ENCODE data around the gene TMOD2. TPM values are rescaled to one million over a fixed set of nuclear protein-coding genes. Genes with fewer than 3 reads are reported as not detected.
A peak's percentile ranks its signal among the peaks of the same experiment; 100 is the strongest.

TMOD2 gene
- total RNA-seq, 1 donor from 2014 or later: 9.2 TPM

DNA sequence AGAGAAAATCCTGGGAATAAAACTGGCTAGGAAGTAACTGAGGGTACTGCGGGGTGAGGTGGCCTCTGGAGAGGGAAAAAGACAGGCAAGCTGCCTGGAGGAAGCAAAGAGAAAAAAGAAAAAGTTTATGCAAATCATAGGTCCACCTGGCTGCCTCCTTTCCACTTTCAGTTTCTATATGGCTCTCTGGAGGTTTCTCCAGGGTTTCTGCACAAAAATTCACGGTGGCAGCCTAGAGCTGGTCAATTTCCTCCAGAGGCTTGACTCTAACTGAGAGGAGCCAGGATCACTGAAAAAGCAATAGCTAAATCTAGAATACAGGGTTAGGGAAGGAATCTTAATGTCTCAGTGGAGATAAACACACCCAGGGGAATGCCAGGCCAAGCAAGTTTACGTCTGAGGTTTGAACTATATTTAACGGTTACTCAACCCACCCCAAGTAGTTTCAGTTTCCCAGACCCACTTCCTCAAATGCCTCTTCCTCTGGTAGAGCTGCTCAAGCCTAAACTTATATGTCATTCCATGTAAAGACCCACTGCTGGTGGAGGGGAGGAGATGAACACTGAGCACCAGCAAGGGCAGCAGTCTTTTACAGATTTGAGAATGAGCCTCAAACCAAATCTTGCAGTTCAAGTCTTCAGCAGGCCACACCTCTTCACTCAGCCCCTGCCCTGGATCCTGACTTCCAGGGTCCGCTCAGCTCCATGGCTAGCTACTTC is 19.7 kb upstream of the TMOD2 start:
- intact Hi-C loops (cut with micrococcal nuclease): loop anchor here (2.0 kb wide), 1 partner anchor 19 kb away; the partner anchor contains the start of gene TMOD2
- DNase-seq (no peak), ATAC-seq (peak; percentile 77)

DNA sequence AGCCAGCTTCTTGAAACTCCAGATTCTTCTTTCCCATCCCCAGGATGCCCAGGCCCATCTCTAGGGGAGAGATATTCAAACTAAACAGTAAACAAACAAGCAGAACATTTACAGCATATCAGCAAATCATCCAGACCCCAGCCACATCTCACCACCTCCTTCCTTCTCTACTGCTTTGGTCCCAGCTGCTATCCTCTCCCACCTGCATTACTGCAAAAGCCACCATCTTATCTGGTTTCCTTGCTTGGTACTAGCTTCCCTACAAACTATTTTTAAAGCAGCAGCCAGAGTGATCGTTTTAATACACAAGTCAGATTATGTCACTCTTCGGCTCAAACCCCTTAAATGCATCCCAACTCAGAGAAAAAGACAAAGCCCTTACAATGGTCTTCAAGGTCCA is 18.8 kb upstream of the TMOD2 start:
- intact Hi-C loops (cut with micrococcal nuclease): no loop called here
- no peak for ATAC-seq

DNA sequence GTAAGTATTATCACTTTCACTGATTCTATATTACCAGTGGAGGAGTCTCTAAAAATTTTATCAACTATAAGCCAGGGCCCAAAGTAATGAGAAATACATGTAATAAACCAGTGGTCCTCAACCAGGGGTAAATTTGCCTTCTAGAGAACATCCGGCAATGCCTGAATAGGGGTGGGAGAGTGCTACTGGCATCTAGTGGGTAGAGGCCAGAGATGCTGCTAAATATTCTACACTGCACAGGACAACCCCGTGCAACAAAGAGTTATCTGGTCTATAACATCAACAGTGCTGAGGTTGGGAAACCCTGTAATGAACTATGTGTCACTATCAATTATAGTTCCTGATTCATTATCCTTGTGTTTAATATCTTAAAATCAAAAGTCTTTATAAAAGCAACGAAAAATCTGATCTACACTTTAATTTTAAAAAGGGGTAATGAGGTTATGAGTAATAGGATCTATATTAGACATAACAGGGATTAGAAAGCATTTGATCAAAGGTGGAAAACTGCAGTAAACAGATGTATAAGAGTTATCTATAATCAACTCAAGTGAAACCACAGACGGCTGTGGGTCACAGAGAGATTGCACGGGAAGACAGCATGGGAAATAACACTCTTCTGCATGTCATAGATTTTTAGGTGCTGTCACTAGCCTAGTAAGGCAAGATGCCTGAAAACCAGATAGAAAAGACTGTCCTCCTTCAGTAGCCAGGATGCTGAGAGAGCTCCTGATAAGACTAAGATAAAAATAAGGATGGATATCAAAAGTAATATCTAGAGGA is 16.0 kb upstream of the TMOD2 start:
- DNase-seq (no peak), ATAC-seq (no peak)
- intact Hi-C loops (cut with micrococcal nuclease): no loop called here

More for the DNA sequence above, 18.8 kb upstream of the TMOD2 start:
- no peak for DNase-seq

DNA sequence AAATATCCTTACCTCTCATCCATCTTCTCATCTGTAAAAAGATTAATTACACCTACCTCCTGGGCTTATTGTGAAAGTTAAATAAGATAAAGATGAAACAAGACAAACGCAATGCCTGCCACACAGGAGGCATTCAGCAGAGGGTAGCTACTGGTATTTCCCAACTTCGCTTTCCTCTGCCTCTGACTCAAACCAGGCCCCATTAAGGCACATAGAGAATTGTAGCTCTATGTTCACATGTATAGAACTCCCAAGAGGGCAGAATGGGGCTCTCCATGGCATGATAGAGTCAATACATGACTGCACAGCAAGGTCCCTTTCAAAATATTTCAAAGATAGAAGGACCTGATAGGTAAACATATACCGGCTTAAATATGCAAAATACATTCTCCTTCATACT is 15.3 kb upstream of the TMOD2 start:
- no peak for DNase-seq
- intact Hi-C loops (cut with micrococcal nuclease): no loop called here
- no peak for ATAC-seq

DNA sequence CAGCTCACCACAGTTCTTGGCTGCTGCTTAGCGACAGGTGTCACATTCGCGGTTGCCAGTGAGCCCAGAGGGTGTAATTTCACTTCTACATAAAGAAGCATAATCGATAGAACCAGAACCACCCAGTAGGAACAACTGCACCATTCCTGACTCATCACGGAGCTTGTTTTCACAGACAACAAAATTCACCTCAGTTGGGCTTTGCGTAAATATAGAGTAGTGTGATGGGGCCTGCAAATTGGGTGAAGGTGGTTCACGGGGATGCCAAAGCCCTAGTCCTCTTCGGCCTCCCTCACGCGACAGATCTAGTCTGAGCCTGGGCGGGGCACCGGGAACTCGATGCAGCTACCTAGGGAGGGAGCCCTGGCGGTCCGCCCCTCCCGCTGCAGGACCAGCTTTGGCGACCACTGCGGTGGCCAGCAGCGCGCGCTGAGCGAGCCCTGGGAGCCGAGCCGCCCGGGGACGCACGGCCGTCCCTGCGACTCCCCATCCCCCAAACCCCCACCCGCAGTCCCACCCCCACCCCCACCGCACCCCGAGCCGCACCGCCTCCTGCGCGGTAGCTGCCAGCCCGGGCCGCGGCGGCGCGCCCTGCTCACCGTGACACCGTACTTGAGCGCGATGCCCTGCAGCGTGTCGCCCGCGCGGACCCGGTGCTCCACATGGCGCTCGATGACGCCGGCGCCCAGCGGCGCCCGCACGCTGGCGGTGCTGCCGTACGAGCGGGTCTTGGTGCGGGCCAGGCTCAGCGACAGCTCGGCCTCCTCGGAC is 14.5 kb upstream of the TMOD2 start:
- ATAC-seq (peak; percentile 61), DNase-seq (peak; percentile 62)
- intact Hi-C loops (cut with micrococcal nuclease): no loop called here

DNA sequence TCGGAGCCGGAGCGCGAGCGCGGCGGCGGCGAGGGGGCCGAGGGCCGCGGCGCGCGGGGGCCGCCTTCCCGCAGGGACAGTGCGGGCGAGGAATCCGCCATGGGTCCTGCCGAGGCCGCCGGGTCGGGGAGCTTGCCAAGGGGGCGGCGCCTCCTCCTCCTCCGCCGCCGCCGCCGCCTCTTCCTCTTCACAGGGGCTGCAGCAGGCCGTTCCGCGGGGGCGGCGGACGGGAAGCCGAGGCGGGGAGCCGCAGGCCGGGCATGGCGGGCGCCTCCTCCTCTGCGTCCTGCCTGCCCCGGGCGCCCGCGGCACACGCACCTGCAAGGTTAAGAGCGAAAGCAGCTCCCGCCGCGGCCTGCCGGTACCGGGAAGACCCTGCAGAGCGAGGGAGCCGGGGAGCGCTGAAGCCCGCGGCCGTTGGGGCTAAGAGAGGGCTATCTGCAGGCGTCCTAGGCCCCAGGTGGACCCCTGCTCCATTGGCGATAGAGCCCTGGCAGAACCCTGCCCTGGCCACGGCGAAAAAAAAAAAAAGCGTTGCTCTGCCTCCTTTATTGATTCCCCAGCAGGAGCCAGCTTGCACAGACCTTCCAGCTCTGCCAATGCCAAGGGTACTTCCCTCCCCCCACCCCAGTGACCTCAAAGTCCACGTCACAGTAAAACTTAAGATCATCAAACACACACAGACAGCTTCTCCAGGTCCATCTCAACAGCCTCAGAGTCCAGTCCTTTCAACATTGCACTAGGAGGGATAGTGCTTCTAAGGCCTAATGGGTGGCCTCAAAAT is 13.7 kb upstream of the TMOD2 start, which contains the start of gene LYSMD2:
Gene LYSMD2 (minus strand): TSS at position 134 of the 784 bp plus-strand sequence. CDS start 33 bp downstream, at position 101.
- intact Hi-C loops (cut with micrococcal nuclease): no loop called here
- DNase-seq (peak; percentile 92), ATAC-seq (peak; percentile 97)

DNA sequence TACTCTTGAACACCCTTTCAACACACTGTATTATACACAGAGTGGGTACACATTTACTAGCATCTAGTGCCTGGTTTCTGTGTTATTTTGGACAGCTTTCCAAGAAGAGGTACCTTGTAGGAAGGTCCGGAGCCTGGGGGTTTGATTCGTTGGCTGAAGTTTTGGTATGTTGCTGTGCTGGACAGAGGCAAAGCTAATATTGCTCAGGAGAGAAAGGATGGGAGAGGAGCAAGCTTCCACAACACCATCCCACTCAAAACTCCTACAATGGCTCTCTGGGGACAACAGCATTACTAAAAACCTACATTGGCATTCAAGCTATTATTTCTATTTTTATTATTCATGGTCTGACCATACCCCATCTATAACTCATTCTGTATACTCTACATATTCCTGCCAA is 12.8 kb upstream of the TMOD2 start:
- DNase-seq (no peak), ATAC-seq (no peak)
- intact Hi-C loops (cut with micrococcal nuclease): no loop called here

DNA sequence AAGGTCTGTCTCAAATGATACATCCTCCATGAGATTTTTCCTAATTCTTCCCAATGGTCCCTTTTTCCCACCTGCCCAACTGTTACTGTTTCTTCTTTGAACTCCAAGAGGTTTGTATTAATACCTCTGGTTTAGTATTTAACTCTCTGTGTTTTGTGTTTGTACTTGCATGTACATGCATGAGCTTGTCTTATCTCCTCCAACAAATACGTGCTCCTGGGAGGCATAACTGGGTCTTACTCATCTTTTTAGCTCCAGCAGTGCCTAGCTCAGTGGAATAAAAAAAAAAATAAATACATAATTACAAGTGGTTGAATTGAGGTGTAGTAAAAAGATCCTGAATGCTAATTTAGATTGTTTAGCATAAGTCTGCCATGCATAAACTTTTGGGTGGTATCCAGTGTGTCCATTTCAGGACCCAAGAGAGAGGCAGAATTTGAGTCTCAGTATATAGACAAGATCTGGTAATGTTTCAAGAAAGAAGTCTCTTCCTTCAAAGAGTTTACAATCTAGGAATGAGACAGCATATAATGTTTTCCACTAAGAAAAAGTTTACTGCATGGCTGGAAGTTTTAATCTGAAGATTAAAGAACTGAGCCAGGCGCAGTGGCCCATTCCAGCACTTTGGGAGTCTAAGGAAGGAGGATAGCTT is 12.2 kb upstream of the TMOD2 start:
- DNase-seq (no peak), ATAC-seq (no peak)
- intact Hi-C loops (cut with micrococcal nuclease): no loop called here

DNA sequence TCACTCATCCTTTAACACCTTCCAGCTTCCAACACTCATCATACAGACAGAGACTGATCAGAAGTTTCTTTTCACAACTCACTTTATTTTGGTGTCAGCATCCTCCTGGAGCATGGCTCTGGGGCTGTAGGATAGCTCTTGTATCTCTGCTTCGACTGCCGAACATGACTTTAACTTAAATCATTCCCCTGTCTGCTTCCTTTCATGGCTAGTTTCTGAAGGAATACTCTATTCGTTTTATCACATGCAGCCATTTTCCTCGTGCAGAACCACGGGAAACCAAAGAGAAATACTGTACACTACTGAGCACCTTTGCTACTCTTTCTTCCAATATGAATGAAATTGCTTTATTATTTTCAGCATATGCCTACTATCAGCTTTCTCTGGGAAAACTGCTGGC is 2.1 kb upstream of the TMOD2 start:
- intact Hi-C loops (cut with micrococcal nuclease): no loop called here
- no peak for ATAC-seq
- no peak for DNase-seq

DNA sequence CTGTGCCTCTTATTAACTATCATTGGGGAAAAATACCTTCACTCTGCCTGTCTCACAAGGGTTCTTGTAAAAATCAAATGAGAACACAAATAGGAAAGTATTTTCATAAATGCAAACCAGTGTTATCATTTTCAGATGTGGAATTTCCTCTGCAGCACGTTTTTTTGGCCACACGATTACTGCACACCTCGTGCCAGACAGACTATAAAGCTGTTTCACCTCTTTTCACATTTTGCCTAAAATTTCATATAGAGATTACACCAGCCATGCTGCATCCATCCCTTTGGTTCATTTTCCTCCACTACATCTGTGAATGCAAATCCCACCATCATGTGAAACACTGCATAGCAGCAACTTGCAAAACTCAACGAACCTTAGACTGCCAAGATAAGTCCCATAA is 1.2 kb upstream of the TMOD2 start:
- ATAC-seq: no peak
- intact Hi-C loops (cut with micrococcal nuclease): loop anchor here (2.0 kb wide), 1 partner anchor 19 kb away; no protein-coding TSS in a partner anchor
- DNase-seq: no peak

DNA sequence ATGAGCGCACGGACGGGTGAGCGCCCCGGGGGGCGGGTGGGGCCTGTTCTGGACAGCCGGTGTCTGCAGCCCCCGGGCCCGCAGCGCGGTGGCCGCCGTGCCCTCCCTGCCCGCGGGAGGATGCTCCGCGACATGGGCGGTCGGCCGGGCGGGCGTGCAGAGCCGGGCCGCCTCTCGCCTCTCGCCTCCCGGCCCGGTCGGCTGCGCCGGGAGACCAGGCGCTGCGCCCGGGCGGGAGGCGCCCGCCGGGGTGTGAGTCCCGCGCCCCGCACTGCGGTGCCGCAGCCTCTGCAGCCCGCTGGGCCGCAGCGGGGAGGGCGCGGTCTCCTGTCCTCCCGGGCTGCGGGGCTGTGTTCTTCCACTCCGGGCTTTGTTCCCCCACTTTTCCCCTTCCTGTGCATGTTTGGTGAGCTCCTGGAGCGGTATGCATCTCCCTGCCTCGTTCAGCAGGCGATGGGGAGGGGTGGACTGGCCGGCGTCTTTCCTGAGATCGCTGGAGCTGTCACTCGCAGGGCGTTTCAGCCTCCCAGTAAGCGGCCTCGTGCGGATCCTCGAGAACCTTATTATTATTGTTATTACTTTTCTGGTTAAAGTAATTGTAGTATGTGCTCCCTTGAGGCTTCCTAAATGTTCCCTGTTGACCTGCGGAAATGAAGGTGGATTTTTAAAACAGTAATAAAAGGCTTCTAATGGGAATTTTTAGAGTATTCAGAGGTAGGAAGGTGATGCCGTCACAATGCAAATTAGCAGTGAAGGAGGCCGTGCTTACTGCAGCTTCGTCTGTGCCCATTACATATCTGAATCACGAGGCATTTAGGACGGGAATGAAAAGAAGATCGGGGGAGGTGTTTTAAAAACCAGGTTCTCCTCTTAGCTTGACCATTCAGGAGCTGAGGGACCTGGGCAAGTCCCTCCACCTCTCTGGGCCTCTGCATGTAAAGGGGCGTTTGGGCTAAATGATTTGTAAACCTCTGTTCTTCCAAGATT is 593 bp downstream of the TMOD2 start:
- intact Hi-C loops (cut with micrococcal nuclease): loop anchor here (2.0 kb wide), 1 partner anchor 21 kb away; no protein-coding TSS in a partner anchor
- ATAC-seq: peak; percentile 57
- peak; percentile 50 for DNase-seq

DNA sequence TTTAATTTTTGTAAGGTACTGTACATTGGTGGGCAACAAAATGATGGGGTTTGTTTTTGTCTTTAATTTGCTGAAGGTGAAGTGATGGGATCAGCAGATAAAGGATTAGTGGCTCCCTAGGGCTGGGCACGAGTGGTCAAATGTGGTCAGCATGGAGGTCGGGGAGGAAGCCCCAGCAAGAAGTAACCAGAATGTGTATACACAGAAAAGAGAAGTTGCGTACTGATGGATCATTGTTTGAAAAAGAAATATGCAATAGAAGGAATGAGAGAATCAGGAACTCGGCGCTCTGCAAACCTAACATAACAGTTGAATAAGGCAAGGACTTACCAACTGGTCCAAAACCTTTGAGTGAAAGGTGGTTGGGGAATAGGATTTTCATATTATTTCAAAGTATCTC is 1.5 kb downstream of the TMOD2 start:
- intact Hi-C loops (cut with micrococcal nuclease): no loop called here
- no peak for DNase-seq
- ATAC-seq: no peak

DNA sequence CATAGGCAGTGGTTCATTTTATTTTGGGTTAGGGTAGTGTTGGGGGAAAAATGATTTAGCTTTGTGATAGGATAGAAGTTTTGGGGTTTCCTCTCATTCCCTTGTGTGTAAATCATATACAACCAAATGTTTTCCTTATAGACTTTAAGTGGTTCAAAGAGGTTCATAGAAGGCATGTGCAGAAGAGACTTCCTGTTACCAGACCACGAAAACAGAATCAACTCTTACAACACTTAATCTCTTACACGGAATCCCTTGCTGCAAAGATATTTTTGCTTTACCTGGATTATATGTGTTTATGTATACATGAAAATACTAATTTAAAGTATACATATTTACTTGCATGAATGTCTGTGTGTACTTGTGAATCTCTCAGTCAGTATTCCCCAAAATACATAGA is 2.9 kb downstream of the TMOD2 start:
- intact Hi-C loops (cut with micrococcal nuclease): no loop called here

DNA sequence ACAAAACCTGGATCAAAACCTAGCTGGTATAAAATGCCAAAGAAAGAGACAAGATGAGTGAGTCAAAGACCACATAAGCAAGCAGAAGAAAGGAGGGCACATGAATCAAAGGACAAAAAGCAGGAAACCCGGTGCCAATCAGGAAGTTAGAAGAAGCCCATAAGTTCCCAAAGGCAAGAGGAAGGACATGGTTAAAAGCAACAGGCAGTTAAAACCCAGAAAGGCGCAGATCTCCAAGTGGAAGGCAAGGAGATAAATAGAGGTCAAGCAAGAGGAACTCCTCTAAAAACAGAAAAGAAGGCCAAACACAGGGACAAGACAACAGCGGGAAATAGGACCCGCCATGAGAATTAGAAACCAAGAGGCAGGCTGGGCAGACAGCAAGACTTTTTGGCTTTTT is 4.4 kb downstream of the TMOD2 start:
- no peak for DNase-seq
- ATAC-seq: no peak
- intact Hi-C loops (cut with micrococcal nuclease): no loop called here

More for the DNA sequence above, 2.9 kb downstream of the TMOD2 start:
- no peak for ATAC-seq
- DNase-seq: no peak

DNA sequence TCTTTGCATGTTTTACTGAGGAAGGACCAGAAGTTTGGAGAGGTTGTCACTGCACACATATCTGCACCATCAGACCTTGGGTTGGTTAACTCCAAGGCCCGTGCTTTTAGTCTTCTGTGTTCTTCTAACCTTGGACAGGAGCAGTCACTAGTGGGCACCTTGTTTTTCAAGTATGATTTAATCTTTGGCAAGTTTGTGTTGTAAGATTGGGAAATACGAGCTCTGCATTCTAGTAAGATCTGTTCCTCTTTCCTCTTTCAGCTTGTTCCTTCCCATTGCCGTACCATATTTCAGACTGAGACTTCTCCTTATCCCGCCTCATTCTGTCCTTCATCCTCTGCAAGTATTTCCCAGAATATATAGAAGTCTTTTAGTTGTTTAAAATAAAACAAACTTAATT is 5.1 kb downstream of the TMOD2 start:
- intact Hi-C loops (cut with micrococcal nuclease): no loop called here
- DNase-seq: no peak
- ATAC-seq: no peak

DNA sequence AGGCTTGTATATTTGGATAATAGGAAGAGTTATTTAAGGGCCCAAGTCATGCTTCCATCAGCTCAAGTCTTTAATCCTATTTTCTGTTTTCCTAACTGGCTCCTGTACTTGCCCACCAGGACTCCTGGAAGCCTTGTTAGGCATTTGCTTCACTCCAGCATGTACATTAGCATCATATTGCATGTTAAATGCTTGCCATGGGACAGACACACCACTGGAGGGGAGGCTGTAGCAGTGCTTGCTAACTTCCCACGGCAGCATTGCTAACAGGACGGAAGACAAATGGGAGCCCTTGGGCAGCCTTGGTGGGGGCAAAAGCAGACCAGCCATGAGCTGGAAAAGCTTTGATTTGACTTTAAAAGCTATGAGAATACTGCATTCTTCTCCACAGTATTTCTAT is 6.1 kb downstream of the TMOD2 start:
- no peak for DNase-seq
- intact Hi-C loops (cut with micrococcal nuclease): no loop called here
- no peak for ATAC-seq

DNA sequence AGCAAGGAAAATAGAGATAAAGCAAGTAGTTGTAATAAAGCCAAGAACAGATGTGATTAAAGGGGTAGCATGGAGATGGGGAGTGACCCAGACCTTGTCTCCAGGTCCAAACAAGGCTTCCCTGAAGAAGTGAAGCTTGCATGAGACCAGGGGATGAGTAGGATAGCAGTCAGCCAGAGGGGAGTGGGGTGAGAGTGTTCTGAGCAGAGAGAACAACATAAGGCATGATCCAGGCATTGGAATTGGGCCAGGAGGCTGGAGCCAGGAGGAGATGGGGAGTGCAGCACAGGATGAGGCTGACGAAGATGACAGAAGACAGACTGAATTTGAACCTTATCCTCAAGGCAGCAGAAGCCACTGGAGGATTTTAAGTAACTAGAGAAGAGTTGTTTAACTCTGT is 7.2 kb downstream of the TMOD2 start:
- intact Hi-C loops (cut with micrococcal nuclease): no loop called here
- ATAC-seq: peak; percentile 88
- peak; percentile 67 for DNase-seq

Measured in left ventricle myocardium superior (tissue), 1 donor.